ENCODE data around the gene MRPL50.

Gene MRPL50

GRCh38 chr9:101367323-101367722 is 31.1 kb downstream of the MRPL50 start:
- DNase-seq (ENCODE audit: insufficient read length, low spot score) (no peak), FAIRE-seq (no peak)
- TF ChIP-seq SPI1 (IDR thresholded peaks at IDR 0.05; ENCODE audit: low read depth, low read length) = no peak
- TF ChIP-seq POLR2AphosphoS5 (IDR thresholded peaks at IDR 0.05; ENCODE audit: low read depth, low read length) = no peak
- no peak for TF ChIP-seq TAF1 (IDR thresholded peaks at IDR 0.05; ENCODE audit: low read depth, low read length)
- TF ChIP-seq PAX5 (IDR thresholded peaks at IDR 0.05; ENCODE audit: insufficient read depth, low read length, severe bottlenecking) = no peak
- TF ChIP-seq POLR2A (IDR thresholded peaks at IDR 0.05; ENCODE audit: low read depth, low read length) = no peak
- no peak for TF ChIP-seq POU2F2 (IDR thresholded peaks at IDR 0.05; ENCODE audit: low read depth, low read length)

GRCh38 chr9:101366038-101366756 is 32.2 kb downstream of the MRPL50 start:
- DNase-seq (ENCODE audit: insufficient read length, low spot score) (no peak), FAIRE-seq (no peak)
- TF ChIP-seq POLR2A (IDR thresholded peaks at IDR 0.05; ENCODE audit: low read depth, low read length) (no peak), POLR2AphosphoS5 (IDR thresholded peaks at IDR 0.05; ENCODE audit: low read depth, low read length) (no peak), TAF1 (IDR thresholded peaks at IDR 0.05; ENCODE audit: low read depth, low read length) (no peak), PAX5 (IDR thresholded peaks at IDR 0.05; ENCODE audit: insufficient read depth, low read length, severe bottlenecking) (no peak), SPI1 (IDR thresholded peaks at IDR 0.05; ENCODE audit: low read depth, low read length) (no peak), POU2F2 (IDR thresholded peaks at IDR 0.05; ENCODE audit: low read depth, low read length) (no peak)

- FAIRE-seq = no peak
- TF ChIP-seq SPI1 (IDR thresholded peaks at IDR 0.05; ENCODE audit: low read depth, low read length) (no peak), POU2F2 (IDR thresholded peaks at IDR 0.05; ENCODE audit: low read depth, low read length) (no peak), PAX5 (IDR thresholded peaks at IDR 0.05; ENCODE audit: insufficient read depth, low read length, severe bottlenecking) (no peak), TAF1 (IDR thresholded peaks at IDR 0.05; ENCODE audit: low read depth, low read length) (no peak), POLR2AphosphoS5 (IDR thresholded peaks at IDR 0.05; ENCODE audit: low read depth, low read length) (no peak), POLR2A (IDR thresholded peaks at IDR 0.05; ENCODE audit: low read depth, low read length) (no peak)
- DNase-seq (ENCODE audit: insufficient read length, low spot score) = no peak
Observed at GRCh38 chr9:101365181-101365580, 33.2 kb downstream of the MRPL50 start.

- FAIRE-seq = no peak
Observed at GRCh38 chr9:101362450-101362849, 36.0 kb downstream of the MRPL50 start.

GRCh38 chr9:101360647-101361046 is 37.8 kb downstream of the MRPL50 start:
- no peak for FAIRE-seq
- DNase-seq (ENCODE audit: insufficient read length, low spot score) = no peak
- TF ChIP-seq SPI1 (IDR thresholded peaks at IDR 0.05; ENCODE audit: low read depth, low read length) = no peak
- TF ChIP-seq POLR2A (IDR thresholded peaks at IDR 0.05; ENCODE audit: low read depth, low read length) = no peak
- TF ChIP-seq POLR2AphosphoS5 (IDR thresholded peaks at IDR 0.05; ENCODE audit: low read depth, low read length) = no peak
- TF ChIP-seq TAF1 (IDR thresholded peaks at IDR 0.05; ENCODE audit: low read depth, low read length) = no peak
- TF ChIP-seq POU2F2 (IDR thresholded peaks at IDR 0.05; ENCODE audit: low read depth, low read length) = no peak
- no peak for TF ChIP-seq PAX5 (IDR thresholded peaks at IDR 0.05; ENCODE audit: insufficient read depth, low read length, severe bottlenecking)

More at GRCh38 chr9:101362450-101362849, 36.0 kb downstream of the MRPL50 start:
- DNase-seq (ENCODE audit: insufficient read length, low spot score) = no peak
- no peak for TF ChIP-seq TAF1 (IDR thresholded peaks at IDR 0.05; ENCODE audit: low read depth, low read length)
- no peak for TF ChIP-seq SPI1 (IDR thresholded peaks at IDR 0.05; ENCODE audit: low read depth, low read length)
- TF ChIP-seq POLR2A (IDR thresholded peaks at IDR 0.05; ENCODE audit: low read depth, low read length) = no peak
- TF ChIP-seq POLR2AphosphoS5 (IDR thresholded peaks at IDR 0.05; ENCODE audit: low read depth, low read length) = no peak
- TF ChIP-seq PAX5 (IDR thresholded peaks at IDR 0.05; ENCODE audit: insufficient read depth, low read length, severe bottlenecking) = no peak

- FAIRE-seq = no peak
- DNase-seq (ENCODE audit: insufficient read length, low spot score) = no peak
- TF ChIP-seq POLR2AphosphoS5 (IDR thresholded peaks at IDR 0.05; ENCODE audit: low read depth, low read length) (no peak), POLR2A (IDR thresholded peaks at IDR 0.05; ENCODE audit: low read depth, low read length) (no peak), SPI1 (IDR thresholded peaks at IDR 0.05; ENCODE audit: low read depth, low read length) (no peak), PAX5 (IDR thresholded peaks at IDR 0.05; ENCODE audit: insufficient read depth, low read length, severe bottlenecking) (no peak), TAF1 (IDR thresholded peaks at IDR 0.05; ENCODE audit: low read depth, low read length) (no peak), POU2F2 (IDR thresholded peaks at IDR 0.05; ENCODE audit: low read depth, low read length) (no peak)
Observed at GRCh38 chr9:101359679-101360078, 38.7 kb downstream of the MRPL50 start.

GRCh38 chr9:101356619-101357018 is 41.8 kb downstream of the MRPL50 start:
- DNase-seq (ENCODE audit: insufficient read length, low spot score) (no peak), FAIRE-seq (no peak)
- TF ChIP-seq TAF1 (IDR thresholded peaks at IDR 0.05; ENCODE audit: low read depth, low read length) (no peak), POLR2AphosphoS5 (IDR thresholded peaks at IDR 0.05; ENCODE audit: low read depth, low read length) (no peak), POU2F2 (IDR thresholded peaks at IDR 0.05; ENCODE audit: low read depth, low read length) (no peak), SPI1 (IDR thresholded peaks at IDR 0.05; ENCODE audit: low read depth, low read length) (no peak), PAX5 (IDR thresholded peaks at IDR 0.05; ENCODE audit: insufficient read depth, low read length, severe bottlenecking) (no peak), POLR2A (IDR thresholded peaks at IDR 0.05; ENCODE audit: low read depth, low read length) (no peak)

GRCh38 chr9:101354765-101355708 is 43.4 kb downstream of the MRPL50 start:
- DNase-seq (ENCODE audit: insufficient read length, low spot score) (no peak), FAIRE-seq (no peak)
- TF ChIP-seq SPI1 (IDR thresholded peaks at IDR 0.05; ENCODE audit: low read depth, low read length) (no peak), POLR2AphosphoS5 (IDR thresholded peaks at IDR 0.05; ENCODE audit: low read depth, low read length) (no peak), POU2F2 (IDR thresholded peaks at IDR 0.05; ENCODE audit: low read depth, low read length) (no peak), PAX5 (IDR thresholded peaks at IDR 0.05; ENCODE audit: insufficient read depth, low read length, severe bottlenecking) (no peak), TAF1 (IDR thresholded peaks at IDR 0.05; ENCODE audit: low read depth, low read length) (no peak), POLR2A (IDR thresholded peaks at IDR 0.05; ENCODE audit: low read depth, low read length) (no peak)

Measured in GM12891 (cell line).